GM23338 (cell line): ENCODE measurements around the gene AP2A1. TPM values are rescaled to one million over a fixed set of nuclear protein-coding genes. Genes with fewer than 3 reads are reported as not detected.

Experiments
- ATAC-seq: fragments of 200-7000 bp; cut with Tn5 transposase; 3 replicates; pipeline ENCODE4 v1.9.1; 2020
- DNase-seq: peaks from one replicate; pipeline ENCODE4 v3.0.0-alpha.2; 2015; ENCODE audit warnings: low spot score
- H2AFZ ChIP-seq: fragments of 200-600 bp; sonication (generic); 2 replicates; pipeline ENCODE4 v1.8.0; 2016; ENCODE audit warnings: antibody characterized with exemption, mild to moderate bottlenecking, moderate library complexity
- H3F3A ChIP-seq: fragments of 200-600 bp; sonication (generic); replicated peaks from 2 replicates; pipeline ENCODE4 v1.8.0; 2017; ENCODE audit warnings: antibody characterized with exemption, mixed run types, low read depth
- H3K27ac ChIP-seq: fragments of 200-600 bp; sonication (generic); 2 replicates; pipeline ENCODE4 v1.6.1; 2016; ENCODE audit warnings: low read depth
- H3K27me3 ChIP-seq: fragments of 200-600 bp; sonication (generic); 2 replicates; pipeline ENCODE4 v1.8.0; 2016; ENCODE audit warnings: mild to moderate bottlenecking, mixed run types, moderate library complexity; ENCODE audit not compliant: insufficient read depth
- H3K36me3 ChIP-seq: fragments of 200-600 bp; sonication (generic); 2 replicates; pipeline ENCODE4 v1.8.0; 2016; ENCODE audit warnings: mild to moderate bottlenecking; ENCODE audit not compliant: insufficient read depth
- H3K4me1 ChIP-seq: fragments of 200-600 bp; sonication (generic); 2 replicates; pipeline ENCODE4 v1.8.0; 2016; ENCODE audit warnings: mild to moderate bottlenecking, moderate library complexity; ENCODE audit not compliant: insufficient read depth
- H3K4me2 ChIP-seq: fragments of 200-600 bp; sonication (generic); 2 replicates; pipeline ENCODE4 v1.7.1; 2017; ENCODE audit warnings: mixed run types
- H3K4me3 ChIP-seq: fragments of 200-600 bp; sonication (generic); 2 replicates; pipeline ENCODE4 v1.6.1; 2016; ENCODE audit warnings: mixed run types
- H3K79me2 ChIP-seq: fragments of 200-600 bp; sonication (generic); replicated peaks from 2 replicates; pipeline ENCODE4 v1.8.0; 2017; ENCODE audit warnings: mild to moderate bottlenecking; ENCODE audit not compliant: insufficient read depth
- H3K9me2 ChIP-seq: fragments of 200-600 bp; sonication (generic); 2 replicates; pipeline ENCODE4 v1.8.0; 2017; ENCODE audit not compliant: insufficient read depth
- H4K20me1 ChIP-seq: fragments of 200-600 bp; sonication (generic); replicated peaks from 2 replicates; pipeline ENCODE4 v1.8.0; 2017; ENCODE audit warnings: mild to moderate bottlenecking; ENCODE audit not compliant: insufficient read depth
- H3K27ac Mint-ChIP-seq: 2 replicates; pipeline ENCODE4 v1.8.0; 2020; ENCODE audit warnings: inconsistent platforms, mild to moderate bottlenecking, moderate library complexity, mixed read lengths
- H3K27me3 Mint-ChIP-seq: 3 replicates; pipeline ENCODE4 v1.8.0; 2022; ENCODE audit warnings: low read depth, mild to moderate bottlenecking, moderate library complexity, mixed read lengths, inconsistent platforms; ENCODE audit not compliant: insufficient read depth, poor library complexity
- H3K36me3 Mint-ChIP-seq: 3 replicates; pipeline ENCODE4 v1.8.0; 2021; ENCODE audit warnings: low read depth, mild to moderate bottlenecking, inconsistent platforms, moderate library complexity, mixed read lengths
- H3K4me1 Mint-ChIP-seq: 3 replicates; pipeline ENCODE4 v1.8.0; 2020; ENCODE audit warnings: mild to moderate bottlenecking, inconsistent platforms, mixed read lengths
- H3K4me3 Mint-ChIP-seq: 3 replicates; pipeline ENCODE4 v1.8.0; 2021; ENCODE audit warnings: moderate library complexity, mild to moderate bottlenecking, inconsistent platforms, mixed read lengths
- H3K9me3 Mint-ChIP-seq: 3 replicates; pipeline ENCODE4 v1.8.0; 2020; ENCODE audit warnings: moderate library complexity, mild to moderate bottlenecking, inconsistent platforms, mixed read lengths
- ETS1 ChIP-seq: IDR thresholded peaks from 2 replicates; pipeline ENCODE4 v1.6.1; 2016; ENCODE audit warnings: antibody characterized with exemption
- STAT1 ChIP-seq: IDR thresholded peaks from one replicate; pipeline ENCODE4 v1.6.1; 2016; ENCODE audit warnings: antibody characterized with exemption; ENCODE audit not compliant: unreplicated experiment
- ZNF331 ChIP-seq: fragments of 250-450 bp; sonication (Bioruptor Pico); IDR thresholded peaks from 2 replicates; pipeline ENCODE4 v1.5.0; 2020; ENCODE audit warnings: low read depth, mild to moderate bottlenecking, moderate library complexity
- polyA plus RNA-seq: library from polyadenylated mRNA; unstranded; fragments of >200 nt; fragmentation: Nextera tagmentation; extraction: Ambion mirVana; gene quantifications from 2 replicates; pipeline ENCODE4 v1.2.1, GENCODE V29; 2016
- total RNA-seq: library from RNA; depleted of rRNA; stranded (reverse); fragments of >200 nt; shearing (Covaris generic); gene quantifications from 2 replicates; pipeline ENCODE4 v1.2.3, GENCODE V29; 2014
- TF ChIP-seq, protein P1 (sequence below): fragments of 250-450 bp; sonication (Bioruptor Pico); IDR thresholded peaks from 2 replicates; pipeline ENCODE4 v1.5.0; 2020; ENCODE audit warnings: mild to moderate bottlenecking, moderate library complexity

AP2A1 gene
- total and polyA plus RNA-seq, 2 experiments from 2014 or later = 34.1 to 129 TPM

DNA sequence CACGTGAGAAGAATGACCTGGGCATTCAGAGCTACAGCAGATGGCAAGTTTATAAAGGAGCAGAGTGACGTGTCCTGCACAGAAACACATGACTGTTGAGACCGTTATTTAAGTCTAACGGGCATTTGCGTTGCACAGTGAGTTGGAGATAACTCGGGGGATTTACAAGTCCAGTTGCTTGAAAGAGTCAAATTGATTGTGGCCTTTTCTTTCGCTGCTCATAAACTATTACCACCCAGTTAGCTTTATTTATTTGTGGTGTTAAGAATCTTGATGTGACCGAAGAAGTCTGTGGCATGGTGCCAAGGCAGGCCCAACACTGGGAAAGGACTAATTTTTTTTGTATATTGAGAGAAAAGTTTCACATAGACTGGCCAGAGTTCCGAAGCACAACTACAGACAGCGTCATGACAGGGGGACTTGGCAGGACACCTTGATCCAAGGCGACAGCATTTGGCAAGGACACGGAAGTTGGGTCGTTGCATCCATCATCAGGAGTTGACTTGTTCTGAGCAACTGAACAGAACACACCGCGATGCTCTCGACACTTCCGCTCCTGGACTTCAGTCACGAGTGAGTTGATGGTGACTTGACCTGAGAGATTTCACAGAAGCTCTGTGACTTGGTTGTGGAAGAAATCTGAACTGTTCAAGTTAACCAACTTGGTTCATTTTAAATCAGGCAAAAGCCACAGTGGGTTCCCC, 72.2 kb downstream of the AP2A1 start:
- no peaks in the 10 kb centered on the region for H3K27me3 ChIP-seq
- no peaks in the 10 kb centered on the region for H3K36me3 ChIP-seq
- H3K4me1 Mint-ChIP-seq = peaks cover 6% of the 10 kb centered on the region
- no peak overlapping the region for H3K4me3 Mint-ChIP-seq
- no peak for DNase-seq
- H3K79me2 ChIP-seq = no peaks in the 10 kb centered on the region
- H3K4me1 ChIP-seq = no peaks in the 10 kb centered on the region
- H3K9me2 ChIP-seq = no peaks in the 10 kb centered on the region
- H3F3A ChIP-seq = 0 out of 2 replicates have a peak, but pooled peaks cover 3% of the 10 kb centered on the region
- H3K9me3 Mint-ChIP-seq = no peaks in the 10 kb centered on the region; the same call in 2 of the 3 replicates
- no peak overlapping the region for H3K4me2 ChIP-seq
- H3K27me3 Mint-ChIP-seq = peaks cover 18% of the 10 kb centered on the region
- H3K27ac Mint-ChIP-seq = no peak overlapping the region
- H3K27ac ChIP-seq = no peak overlapping the region
- no peak overlapping the region for H2AFZ ChIP-seq
- H3K36me3 Mint-ChIP-seq = peaks cover 45% of the 10 kb centered on the region
- H4K20me1 ChIP-seq = peaks cover 4% of the 10 kb centered on the region; the same call in 1 of the 2 replicates
- ATAC-seq = no peak
- no peak overlapping the region for H3K4me3 ChIP-seq
- TF ChIP-seq, protein P1, sequence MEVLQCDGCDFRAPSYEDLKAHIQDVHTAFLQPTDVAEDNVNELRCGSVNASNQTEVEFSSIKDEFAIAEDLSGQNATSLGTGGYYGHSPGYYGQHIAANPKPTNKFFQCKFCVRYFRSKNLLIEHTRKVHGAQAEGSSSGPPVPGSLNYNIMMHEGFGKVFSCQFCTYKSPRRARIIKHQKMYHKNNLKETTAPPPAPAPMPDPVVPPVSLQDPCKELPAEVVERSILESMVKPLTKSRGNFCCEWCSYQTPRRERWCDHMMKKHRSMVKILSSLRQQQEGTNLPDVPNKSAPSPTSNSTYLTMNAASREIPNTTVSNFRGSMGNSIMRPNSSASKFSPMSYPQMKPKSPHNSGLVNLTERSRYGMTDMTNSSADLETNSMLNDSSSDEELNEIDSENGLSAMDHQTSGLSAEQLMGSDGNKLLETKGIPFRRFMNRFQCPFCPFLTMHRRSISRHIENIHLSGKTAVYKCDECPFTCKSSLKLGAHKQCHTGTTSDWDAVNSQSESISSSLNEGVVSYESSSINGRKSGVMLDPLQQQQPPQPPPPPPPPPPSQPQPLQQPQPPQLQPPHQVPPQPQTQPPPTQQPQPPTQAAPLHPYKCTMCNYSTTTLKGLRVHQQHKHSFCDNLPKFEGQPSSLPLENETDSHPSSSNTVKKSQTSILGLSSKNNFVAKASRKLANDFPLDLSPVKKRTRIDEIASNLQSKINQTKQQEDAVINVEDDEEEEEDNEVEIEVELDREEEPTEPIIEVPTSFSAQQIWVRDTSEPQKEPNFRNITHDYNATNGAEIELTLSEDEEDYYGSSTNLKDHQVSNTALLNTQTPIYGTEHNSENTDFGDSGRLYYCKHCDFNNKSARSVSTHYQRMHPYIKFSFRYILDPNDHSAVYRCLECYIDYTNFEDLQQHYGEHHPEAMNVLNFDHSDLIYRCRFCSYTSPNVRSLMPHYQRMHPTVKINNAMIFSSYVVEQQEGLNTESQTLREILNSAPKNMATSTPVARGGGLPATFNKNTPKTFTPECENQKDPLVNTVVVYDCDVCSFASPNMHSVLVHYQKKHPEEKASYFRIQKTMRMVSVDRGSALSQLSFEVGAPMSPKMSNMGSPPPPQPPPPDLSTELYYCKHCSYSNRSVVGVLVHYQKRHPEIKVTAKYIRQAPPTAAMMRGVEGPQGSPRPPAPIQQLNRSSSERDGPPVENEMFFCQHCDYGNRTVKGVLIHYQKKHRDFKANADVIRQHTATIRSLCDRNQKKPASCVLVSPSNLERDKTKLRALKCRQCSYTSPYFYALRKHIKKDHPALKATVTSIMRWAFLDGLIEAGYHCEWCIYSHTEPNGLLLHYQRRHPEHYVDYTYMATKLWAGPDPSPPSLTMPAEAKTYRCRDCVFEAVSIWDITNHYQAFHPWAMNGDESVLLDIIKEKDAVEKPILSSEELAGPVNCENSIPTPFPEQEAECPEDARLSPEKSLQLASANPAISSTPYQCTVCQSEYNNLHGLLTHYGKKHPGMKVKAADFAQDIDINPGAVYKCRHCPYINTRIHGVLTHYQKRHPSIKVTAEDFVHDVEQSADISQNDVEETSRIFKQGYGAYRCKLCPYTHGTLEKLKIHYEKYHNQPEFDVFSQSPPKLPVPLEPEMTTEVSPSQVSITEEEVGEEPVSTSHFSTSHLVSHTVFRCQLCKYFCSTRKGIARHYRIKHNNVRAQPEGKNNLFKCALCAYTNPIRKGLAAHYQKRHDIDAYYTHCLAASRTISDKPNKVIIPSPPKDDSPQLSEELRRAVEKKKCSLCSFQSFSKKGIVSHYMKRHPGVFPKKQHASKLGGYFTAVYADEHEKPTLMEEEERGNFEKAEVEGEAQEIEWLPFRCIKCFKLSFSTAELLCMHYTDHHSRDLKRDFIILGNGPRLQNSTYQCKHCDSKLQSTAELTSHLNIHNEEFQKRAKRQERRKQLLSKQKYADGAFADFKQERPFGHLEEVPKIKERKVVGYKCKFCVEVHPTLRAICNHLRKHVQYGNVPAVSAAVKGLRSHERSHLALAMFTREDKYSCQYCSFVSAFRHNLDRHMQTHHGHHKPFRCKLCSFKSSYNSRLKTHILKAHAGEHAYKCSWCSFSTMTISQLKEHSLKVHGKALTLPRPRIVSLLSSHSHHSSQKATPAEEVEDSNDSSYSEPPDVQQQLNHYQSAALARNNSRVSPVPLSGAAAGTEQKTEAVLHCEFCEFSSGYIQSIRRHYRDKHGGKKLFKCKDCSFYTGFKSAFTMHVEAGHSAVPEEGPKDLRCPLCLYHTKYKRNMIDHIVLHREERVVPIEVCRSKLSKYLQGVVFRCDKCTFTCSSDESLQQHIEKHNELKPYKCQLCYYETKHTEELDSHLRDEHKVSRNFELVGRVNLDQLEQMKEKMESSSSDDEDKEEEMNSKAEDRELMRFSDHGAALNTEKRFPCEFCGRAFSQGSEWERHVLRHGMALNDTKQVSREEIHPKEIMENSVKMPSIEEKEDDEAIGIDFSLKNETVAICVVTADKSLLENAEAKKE (CRISPR knock-in tag) = no peak
- TF ChIP-seq STAT1 = no peak
- TF ChIP-seq ZNF331 (CRISPR knock-in tag) = no peak
- TF ChIP-seq ETS1 = no peak
